GM18870 (cell line): ENCODE measurements around the gene CD8A.

ENCODE experiments used
- ATAC-seq: cut with Tn5 transposase; IDR thresholded peaks from one replicate; pipeline ENCODE4 v1.9.1; 2021; ENCODE audit warnings: moderate library complexity; ENCODE audit not compliant: unreplicated experiment

CD8A gene

DNA sequence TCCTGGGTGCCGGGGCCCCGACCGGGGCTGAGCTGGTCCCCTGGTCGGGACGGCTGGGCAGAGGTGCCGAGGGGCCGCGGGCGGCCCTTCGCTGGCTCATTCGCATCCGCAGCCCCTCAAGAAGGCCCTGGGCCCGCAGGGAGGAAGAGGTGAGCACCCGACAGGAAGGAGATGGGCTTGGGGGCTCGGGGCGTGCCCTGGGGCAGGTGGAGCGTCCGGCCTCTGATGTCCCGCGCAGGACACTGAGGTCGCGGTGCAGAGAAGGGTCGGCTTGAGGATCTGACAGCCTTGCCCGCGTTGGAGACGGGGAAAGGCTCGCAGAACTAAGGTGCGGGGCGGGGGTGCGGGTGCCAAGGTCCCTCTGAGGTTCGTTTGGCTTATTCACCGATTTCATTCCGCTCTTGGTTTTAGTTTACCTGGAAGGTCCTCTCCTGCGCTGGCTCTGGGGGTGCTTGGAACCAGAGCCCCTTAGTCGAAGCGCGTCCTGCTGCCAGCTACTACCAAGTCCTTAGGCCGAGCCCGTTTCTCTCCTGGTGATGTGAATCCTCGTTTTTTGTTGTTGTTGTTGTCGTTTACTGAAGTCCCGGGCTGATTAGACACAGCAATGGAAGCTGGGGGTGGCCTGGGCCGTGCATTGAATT, 18.9 kb upstream of the CD8A start:
- ATAC-seq, result no peak

DNA sequence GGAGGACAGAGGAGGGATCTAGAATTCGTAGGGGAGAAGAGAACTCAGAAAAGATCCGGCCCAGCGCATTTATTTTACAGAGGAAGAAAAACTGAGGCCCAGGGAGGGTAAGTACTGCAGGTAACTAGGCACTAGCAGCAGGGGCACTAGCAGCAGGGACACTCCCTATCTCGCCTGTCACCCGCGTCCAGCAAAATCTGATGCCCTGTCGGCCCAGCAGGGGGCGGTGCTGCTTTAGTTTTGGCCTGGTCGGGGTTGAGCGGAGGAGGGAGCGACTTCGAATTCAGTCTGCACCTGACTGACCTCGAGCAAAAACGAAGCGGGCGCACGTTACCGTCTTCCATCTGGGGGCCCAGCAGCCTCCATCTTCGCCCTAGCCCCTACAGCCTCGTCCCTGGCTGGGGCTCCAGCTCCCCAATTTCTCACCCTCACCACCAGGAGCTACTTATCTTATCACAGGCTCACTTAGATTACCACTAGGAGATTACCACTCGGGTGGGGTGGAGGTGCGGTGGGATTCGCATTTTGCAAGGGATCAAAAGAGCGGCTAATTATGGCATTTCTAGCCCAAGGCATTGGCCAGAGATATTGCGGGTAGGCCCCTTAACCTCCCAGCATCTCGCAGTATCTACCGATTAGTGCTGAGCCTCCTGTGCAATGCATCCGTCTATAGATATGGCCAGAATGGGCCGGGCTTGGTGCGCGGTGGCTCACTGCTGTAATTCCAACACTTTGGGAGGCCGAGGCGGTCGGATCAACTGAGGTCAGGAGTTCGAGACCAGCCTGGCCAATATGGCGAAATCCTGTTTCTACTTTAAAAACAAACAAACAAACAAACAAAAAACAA, 17.8 kb upstream of the CD8A start:
- ATAC-seq, result peak; percentile 89

DNA sequence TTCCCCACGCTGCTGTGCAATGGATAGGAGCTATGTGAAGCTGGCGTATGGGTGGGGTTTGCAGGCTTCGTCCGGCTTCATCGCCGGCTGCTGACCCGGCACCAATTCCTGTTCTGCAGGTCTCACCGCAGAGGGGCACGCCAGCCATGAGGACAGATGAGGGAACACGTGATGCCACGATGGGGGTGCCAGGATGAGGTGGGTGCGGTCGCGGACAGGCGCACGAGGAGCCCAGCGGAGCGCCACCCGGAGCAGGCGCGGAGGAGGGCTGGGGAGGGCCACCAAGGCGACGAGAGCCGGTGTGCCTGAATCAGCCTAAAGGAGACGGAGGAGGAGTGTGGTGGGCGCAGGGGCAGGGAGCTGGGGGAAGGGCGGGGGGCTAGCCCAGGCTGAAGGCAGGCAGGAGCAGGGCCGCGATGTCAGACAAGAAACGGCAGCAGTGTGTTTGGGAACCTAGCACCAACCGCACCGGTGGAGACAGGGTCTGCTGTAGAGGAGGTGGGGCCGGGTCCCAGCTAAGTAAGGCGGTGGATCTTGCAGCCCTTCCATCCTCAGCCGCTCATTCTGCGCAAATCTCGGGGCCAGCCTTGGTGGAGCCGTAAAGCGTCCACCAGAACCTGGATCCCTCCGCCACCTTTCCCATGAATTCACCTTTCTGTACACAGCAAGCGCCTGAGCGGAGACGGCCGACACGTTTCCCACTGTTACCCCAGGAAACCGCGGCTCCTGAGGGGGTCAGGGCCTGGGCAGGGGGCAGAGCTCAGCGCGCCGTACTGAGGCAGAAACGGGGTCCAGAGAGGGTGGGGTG, 17.0 kb upstream of the CD8A start:
- peak; percentile 34 for ATAC-seq

DNA sequence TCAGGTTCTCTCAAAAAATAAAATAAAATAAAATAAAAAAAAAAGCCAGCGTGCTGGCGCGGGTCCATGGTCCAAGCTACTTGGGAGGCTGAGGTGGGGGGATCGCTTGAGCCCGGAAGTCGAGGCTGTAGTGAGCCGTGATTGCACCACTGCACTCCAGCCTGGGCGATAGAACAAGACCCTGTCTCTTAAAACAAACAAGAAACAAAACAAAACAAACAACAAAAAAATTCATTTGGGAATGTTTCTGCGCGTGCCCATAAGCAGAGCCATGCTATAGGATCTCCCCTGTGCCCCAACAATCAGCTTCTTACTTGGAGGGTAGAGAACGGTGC, 16.4 kb upstream of the CD8A start:
- ATAC-seq, result no peak

DNA sequence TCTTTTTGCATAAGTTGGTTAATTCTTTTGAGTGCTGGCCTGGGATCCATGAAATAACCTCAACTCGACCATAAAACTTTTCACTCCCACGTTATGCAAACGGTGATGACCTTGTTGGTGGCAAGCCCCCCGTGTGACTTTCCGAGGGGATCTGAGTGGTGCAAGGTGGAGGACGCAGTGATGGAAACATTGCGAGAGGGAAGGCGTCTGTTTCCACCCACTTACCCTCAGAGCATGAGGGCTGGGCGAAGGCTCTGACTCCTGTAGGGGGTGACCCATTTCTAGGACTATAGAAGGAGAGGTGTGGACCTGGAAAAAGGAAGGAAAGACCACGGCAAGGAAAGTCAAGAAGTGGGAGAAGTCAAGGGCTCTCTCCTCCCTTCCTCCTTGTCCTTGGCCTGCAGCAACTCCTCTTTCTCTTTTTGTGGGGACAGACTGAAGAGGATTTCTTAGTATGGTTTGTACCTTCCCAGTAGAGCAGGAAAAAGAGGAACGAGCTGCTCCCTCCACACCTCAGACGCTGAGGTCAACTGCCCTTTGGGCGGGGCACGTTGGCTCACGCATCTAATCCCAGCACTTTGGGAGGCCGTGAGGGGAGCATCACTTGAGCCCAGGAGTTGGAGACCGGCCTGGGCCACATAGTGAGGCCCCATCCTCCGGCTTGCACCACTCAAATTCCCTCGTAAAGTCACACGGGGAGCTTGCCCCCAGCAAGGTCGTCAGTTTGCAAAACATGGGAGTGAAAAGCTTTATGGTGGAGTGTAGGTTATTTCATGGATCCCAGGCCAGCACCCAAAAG, 15.5 kb upstream of the CD8A start:
- ATAC-seq, result no peak

DNA sequence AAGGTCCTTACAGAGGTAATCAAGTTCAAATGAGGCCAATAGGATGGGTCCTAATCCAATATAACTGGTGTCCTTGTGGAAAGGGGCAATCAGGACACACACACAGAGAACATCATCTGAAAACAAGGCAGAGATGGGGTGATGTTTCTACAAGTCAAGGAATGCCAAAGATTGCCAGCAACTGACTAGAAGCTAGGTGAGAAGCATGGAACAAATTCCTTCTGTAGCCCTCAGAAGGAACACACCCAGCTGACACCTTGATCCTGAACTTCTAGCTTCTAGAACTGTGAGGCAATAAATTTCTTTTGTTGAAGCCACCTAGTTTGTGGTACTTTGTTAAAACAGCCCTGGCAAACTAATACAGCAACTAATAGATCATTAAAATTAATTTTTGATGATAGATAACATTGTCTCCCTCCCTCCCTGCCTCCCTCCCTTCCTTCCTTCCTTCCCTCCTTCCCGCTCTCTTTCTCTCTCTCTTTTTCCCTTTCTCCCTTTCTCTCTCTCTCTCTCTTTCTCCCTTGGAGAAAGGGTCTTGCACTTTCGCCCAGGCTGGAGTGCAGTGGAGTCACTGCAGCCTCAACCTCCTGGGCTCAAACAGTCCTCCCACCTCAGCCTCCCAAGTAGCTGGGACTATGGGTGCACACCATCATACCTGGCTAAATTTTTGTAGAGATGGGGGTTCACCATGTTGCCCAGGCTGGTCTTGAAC, 10.3 kb upstream of the CD8A start:
- no peak for ATAC-seq

DNA sequence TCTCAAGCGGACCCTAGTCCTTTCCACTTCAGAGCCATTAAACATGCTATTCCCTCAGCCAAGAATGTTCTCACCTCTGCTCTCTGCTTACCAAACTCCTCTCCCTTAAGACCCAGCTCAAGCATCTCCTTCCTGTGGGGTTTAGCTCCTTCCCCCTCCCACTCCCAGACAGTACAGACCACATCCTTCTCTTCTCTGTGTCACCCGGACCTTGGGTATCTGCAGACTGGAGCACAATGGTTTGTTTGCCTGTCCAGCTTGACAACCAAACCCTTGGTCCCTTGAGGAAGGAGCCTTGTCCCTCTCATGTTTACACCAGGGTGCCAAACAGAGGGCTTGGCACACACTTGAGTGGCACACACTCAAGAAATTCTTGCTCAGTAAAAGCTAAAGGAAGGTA, 4.1 kb upstream of the CD8A start:
- ATAC-seq, result no peak

DNA sequence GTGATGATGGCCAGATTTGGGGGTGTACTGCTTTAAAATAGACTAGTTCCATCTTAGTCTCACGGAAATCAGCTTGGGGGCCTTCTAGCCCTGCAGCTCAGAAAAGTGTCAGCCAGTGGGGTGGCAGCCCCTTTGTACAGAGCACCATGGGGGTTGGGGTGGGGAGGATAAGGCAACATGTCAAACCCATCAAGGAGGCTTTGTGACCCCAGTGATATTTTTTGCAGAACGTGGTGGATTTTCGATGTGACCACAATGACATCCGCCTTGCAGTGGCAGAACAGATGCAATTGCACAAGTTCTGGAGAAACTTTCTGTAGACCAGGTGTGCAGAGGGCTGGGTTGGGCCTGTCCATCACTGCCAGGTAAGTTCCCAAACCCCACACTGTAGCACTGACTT, 3.0 kb upstream of the CD8A start:
- ATAC-seq, result no peak

DNA sequence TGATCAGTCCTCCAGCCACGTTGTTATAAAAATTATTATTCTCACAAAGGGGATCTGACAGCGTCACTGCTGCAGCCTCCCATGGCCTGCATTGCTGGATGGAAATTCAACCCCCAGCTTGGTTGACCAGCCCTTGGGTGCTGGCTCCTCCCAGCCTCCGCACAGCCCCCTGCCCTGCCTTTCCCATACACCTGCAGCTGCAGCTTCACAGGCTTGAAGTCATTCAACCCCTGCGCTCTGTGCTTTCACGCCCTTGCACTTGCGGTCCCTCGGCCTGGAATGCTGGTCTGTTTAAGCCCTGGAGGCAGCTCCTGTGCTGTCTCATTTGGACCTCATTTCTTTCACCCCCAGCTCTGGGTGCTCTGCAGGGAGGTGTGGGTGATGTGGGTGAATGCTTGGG, 860 bp upstream of the CD8A start:
- ATAC-seq, result no peak

DNA sequence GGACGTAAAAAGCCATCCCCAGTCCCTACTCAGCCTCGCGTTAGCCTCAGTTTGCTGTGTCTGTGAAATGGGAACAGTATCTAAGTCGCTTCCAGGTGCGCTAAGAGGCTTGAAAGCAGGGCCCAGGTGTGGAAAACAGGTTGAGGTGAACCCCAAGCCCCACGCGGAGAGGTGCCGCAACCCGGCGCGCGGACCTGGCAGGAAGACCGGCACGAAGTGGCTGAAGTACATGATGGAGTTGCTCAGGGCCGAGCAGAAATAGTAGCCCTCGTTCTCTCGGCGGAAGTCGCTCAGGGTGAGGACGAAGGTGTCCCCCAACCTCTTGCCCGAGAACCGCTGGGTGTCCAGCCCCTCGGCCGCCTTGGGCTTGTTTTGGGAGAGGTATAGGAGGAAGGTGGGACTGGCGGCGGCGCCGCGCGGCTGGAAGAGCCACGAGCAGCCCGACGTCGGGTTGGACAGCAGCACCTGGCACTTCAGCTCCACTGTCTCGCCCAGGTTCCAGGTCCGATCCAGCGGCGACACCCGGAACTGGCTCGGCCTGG, 508 bp downstream of the CD8A start:
- ATAC-seq, result no peak

DNA sequence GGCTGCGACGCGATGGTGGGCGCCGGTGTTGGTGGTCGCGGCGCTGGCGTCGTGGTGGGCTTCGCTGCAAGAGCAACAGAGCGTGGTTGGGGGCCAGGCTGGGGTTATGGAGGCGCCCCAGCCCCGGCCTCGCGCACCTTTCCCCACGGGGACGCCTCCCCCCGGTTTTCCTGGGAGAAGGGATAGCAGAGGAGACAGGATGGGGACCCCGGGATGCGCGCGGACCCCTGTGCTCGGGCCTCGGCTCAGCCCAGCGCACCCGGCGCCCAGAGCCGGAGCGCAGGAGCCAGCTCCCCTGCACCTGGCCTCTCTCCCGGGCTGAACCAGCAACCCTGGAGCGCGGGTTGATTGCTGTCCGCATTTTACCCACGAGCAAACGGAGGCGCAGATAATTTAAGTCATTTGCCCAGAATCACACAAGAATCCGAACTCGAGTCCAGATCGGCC, 1.0 kb downstream of the CD8A start:
- ATAC-seq, result no peak

DNA sequence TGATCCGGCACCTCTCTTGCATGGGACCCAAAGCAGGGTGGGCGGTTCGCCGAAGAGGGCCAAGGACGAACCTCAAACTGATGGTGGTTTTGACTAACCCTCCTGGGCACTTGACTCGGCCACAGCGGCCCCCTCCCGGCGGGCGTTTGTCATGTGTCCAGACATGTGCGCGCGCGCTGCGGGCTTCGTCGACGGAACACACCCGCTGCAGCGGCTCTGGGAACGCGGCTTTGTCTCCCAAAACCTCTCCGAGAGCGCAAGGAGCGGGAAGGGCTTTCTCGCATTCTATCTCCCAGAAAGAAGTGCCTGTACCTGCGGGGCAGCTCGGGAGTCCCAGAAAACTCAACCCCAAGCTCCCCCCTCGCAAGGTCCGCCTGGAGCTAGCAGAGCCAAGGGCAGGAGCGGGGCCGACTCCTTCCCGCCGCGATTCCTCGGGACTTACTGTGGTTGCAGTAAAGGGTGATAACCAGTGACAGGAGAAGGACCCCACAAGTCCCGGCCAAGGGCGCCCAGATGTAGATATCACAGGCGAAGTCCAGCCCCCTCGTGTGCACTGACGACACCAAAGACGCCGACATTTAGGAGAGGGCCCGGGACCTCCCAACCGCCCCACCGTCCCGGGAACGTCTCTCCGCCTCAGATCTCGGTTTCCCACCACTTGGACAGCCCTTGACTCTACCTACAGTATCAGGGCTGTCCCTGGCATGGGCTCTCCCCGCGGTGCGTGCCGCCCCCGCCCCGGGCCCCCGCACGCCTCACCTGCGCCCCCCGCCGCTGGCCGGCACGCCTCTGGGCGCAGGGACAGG, 1.6 kb downstream of the CD8A start:
- ATAC-seq, result no peak

DNA sequence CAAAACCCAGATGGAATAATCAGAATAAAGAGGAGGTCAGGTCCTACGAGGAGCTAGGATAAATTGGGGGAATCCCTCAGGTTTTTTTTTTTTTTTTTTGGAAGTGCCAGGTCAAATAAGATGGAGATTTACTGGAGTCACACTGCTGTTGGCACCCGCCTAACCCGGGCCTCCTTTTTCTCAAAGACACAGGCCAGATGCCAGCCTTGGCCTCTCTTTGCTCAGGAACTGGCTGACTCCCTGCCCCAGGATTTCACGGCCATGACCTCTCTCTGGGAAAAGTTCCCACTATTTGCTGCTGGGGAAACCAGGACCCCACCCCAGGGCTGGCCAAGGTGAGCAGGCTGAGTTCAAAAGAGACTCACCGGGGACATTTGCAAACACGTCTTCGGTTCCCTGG, 2.5 kb downstream of the CD8A start:
- no peak for ATAC-seq

DNA sequence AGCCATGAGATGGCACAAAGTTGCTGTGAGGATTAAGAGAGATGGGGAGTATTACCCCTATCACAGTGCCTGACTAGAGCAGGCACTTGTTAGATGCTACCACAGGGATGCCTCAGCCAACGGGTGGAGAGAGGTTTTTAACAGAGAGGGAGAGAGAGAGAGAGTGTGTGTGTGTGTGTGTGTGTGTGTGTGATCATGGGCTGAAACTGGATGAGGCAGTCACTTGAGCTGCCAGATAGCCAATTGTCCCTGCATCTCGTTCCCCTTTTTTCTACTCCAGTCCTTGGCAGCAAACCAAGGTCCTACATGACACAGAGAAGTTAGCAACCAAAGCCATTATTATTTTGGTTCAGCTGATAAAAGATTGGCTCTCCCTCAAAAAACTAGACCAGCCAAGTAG, 3.0 kb downstream of the CD8A start:
- no peak for ATAC-seq

DNA sequence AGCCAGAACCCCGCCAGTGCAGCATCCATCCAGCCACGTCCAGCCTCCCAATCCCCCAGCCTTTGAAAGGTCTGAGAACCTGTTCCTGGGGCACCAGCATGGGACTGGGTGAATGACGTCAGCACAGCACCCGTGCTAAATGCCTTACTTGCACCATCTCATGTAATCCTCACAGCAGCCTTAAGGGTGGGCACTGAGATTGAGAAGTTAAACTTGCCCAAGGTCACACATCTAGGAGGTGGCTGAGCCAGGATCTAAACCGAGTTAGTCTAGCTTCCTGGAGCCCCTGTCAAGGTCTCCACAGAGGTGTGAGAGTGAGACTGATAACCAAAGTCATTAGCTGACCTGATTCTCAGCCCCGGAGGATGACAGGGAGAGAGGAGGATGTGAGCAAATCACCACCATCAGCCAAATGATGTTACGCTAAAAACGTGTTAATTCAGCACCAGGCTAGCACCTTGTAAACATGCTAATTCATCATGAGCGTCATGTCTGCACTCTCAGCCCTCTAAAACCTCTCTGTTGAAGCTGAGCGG, 4.6 kb downstream of the CD8A start:
- ATAC-seq, result no peak

DNA sequence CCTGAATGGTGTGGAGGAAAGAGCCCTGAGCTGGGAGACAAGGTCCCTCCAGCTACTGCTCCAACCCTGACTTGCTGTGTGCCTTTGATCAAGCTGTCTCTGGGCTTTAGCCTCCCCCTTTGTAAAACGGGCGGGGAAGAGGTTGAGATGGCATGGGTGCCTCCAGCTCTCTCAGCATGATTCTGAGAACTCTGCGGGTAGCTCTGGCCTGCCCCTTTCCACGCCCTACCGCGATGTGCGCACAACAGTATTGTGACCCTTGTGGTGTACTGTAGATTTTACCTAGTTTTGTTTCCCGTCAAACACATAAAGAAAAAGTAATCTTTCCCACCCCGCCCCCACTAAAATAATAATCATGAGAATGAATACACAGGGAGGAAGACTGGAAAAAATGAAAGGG, 5.3 kb downstream of the CD8A start:
- no peak for ATAC-seq

DNA sequence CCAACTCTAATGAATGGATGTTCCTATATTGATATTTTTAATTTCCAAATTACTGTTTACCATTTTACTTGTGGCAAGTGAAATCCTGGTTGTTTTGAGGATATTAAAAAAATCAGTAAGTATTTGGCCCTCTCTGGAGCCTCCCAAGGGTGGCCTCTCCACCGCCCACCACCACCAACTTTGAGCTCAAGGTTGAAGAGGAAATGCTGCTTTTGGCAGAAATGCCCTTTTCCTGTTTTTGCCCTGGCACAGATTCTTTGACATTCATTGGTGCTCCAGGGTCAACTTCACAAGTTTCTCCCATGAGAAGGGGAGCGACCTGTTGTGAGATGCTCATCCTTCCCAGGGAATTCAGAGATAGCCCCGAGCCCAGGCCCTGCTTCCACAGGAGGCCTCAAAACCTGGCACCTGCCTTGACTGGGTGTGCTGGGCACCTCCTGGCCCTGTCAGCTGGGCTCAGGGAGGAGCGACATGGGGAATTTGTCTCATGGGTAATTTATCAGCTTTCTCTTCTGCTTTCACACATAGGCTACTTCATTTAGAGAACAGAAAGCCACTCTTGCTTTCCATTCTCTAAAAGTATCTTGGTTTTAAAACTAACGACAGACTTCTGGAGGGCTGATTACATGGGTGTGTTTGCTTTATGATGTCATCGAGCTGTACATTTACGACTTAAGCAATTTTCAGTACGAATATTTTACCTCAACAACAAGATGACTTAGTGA, 6.9 kb downstream of the CD8A start:
- ATAC-seq, result peak; percentile 99

DNA sequence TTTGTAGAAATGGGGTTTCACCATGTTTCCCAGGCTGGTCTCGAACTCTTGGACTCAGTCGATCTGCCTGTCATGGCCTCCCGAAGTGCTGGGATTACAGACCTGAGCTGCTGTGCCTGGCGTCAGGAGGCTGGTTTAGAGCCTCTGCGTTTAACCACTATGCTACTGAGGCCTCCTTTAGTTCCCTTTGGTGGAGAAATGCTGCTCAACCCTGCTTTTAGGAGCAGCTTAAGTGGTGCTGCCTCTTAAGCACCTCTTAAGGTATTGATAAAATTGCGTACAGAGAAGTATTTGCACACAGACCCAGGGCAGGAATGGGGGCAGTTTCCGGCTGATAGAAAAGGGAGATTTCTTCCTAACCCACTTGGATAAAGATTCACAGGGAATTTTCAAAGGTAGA, 8.0 kb downstream of the CD8A start:
- no peak for ATAC-seq
